Activated T-cell treated with anti-CD3 and anti-CD28 coated beads for 48 hours (primary cell): ENCODE measurements around the gene HSD17B4.
"Not testable (repeated sequence)": the region's sequence is repeated elsewhere in the genome, so short reads cannot be mapped to it uniquely, and the experiment has no call there.

Experiments
- DNase-seq: peaks from one replicate; pipeline ENCODE4 v3.0.0-alpha.2; 2020; ENCODE audit warnings: low read depth

HSD17B4 gene

DNA sequence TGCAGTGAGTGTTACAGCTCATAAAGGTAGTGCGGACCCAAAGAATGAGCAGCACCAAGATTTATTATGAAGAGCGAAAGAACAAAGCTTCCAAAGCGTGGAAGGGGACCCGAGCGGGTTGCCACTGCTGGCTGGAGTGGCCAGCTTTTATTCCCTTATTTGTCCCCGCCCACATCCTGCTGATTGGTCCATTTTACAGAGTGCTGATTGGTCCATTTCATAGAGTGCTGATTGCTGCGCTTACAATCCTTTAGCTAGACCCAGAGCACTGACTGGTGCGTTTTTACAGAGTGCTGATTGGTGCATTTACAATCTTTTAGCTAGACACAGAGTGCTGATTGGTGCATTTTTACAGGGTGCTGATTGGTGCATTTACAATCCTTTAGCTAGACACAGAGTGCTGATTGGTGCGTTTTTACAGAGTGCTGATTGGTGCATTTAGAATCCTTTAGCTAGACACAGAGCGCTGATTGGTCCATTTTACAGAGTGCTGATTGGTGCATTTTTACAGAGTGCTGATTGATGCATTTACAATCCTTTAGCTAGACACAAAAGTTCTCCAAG lies 19.5 kb upstream of the HSD17B4 start:
- DNase-seq = not testable (repeated sequence)

DNA sequence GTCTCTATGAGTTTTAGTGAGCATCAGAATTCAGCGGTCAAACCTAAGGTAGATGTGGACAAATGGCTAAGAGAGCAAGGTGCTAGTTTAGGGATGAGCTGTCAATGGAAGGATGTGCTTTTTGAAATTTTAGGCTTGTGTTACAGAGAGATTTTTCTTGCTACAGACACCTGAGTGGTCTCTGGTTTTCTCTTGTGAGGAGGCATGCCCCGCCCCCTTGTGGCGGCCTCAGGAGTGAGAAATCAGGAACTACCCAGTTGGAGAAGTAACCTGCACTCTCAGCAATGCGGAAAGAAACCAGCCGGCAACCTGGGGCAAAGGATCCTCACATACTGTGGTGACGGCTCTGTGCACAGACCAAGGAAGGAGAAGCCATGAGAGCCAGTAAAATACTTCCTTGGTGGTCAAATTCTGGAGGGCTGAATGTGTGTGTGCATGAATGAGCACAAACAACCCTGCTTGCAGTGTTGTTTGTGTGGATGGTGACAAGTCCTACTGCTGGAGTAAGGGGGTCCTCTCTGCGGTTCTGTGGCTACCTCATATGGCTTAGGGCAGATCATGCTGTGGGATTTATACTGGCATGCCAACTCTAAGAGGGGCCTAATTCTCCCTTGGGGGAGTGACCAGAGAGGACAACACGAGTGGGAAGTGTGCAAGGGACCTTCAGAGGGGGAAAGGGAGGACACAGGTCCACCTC lies 16.7 kb upstream of the HSD17B4 start:
- peak; percentile 68 for DNase-seq

- not testable (repeated sequence) for DNase-seq
These were observed 14.3 kb upstream of the HSD17B4 start for GRCh38 chr5:119437785-119438586.

DNA sequence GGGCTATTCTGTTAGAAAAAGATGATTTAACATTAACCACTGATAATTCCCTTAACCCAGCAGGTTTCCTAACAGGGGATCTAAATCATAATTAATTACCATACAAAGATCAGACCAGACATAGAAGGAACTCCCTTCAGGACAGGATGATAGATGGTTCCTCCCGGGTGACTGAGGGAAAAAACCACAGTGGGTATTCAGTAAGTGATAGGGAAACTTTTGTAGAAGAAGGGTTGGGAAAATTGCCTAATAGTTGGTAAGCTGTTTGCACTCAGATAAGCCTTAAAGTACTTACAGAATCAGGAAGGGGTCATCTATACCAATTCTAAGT lies 13.7 kb upstream of the HSD17B4 start:
- DNase-seq = not testable (repeated sequence)

DNA sequence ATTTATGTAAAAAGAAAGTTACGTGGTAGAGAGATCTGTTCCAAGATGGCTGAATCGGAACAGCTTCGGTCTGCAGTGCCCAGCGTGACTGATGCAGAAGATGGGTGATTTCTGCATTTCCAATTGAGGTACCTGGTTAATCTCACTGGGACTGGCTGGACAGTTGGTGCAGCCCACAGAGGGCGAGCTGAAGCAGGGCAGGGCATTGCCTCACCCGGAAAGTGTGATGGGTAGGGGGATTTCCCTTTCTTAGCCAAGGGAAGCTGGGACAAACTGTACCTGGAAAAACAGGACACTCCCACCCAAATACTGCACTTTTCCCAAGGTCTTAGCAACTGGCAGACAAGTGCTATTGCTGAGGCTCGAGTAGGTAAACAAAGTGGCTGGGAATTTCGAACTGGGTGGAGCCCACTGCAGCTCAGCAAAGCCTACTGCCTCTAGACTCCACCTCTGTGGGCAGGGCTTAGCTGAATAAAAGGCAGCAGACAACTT lies 13.1 kb upstream of the HSD17B4 start:
- no peak for DNase-seq

DNA sequence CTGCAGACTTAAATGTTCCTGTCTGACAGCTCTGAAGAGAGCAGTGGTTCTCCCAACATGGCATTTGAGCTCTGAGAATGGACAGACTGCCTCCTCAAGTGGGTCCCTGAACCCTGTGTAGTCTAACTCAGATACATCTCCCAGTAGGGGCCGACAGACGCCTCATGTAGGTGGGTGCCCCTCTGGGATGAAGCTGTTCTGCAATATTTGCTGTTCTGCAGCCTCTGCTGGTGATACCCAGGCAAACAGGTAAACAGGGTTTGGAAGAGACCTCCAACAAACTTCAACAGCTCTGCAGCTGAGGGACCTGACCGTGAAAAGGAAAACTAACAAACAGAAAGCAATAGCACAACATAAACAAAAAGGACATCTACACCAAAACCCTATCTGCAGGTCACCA lies 12.7 kb upstream of the HSD17B4 start:
- DNase-seq = not testable (repeated sequence)

- DNase-seq = not testable (repeated sequence)
These were observed 7.7 kb upstream of the HSD17B4 start for GRCh38 chr5:119444643-119445042.

GRCh38 chr5:119445544-119445943 lies 6.8 kb upstream of the HSD17B4 start:
- DNase-seq = no peak

GRCh38 chr5:119449882-119450281 lies 2.4 kb upstream of the HSD17B4 start:
- DNase-seq = no peak

- DNase-seq = not testable (repeated sequence)
These were observed 1.7 kb upstream of the HSD17B4 start for GRCh38 chr5:119450627-119451026.

DNA sequence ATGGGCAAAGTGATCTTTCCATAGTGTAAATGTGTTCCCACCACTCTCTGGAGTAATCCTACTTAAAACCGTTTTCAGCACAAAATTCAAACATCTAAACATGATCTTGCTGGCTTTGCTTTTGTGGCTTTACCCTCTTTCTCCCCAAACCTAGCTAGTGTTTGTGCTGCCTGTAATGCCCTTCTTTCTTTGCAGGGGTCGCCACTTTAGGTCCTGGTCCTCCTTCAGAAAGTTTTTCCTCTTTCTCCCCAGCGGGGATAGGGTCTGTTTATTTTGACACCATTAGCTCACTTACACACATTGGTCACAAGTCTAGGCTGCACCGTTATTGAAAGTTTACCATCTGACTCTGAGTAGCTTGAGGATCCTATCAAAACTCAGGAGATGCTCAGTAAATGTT lies 736 bp upstream of the HSD17B4 start:
- DNase-seq = no peak

GRCh38 chr5:119452060-119452372 lies 281 bp upstream of the HSD17B4 start:
- DNase-seq = no peak

GRCh38 chr5:119453040-119453373 lies 710 bp downstream of the HSD17B4 start:
- no peak for DNase-seq

DNA sequence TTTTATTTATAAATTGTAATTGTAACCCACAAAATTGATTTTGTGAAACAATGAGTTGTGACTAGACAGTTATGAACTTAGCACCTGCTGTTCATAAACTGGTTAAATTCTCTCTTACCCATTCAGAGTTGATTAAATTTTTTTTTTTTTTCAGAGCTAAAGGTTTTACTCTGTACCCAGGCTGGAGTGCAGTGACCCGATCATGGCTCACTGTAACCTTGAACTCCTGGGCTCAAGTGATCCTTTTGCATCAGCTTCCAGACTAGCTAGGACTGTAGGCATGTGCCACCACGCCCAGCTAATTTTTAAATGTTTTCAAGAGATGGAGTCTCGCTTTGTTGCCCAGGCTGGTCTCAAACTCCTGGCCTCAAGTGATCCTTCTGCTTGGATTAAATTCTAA lies 1.9 kb downstream of the HSD17B4 start:
- no peak for DNase-seq

GRCh38 chr5:119458911-119459632 lies 6.8 kb downstream of the HSD17B4 start:
- DNase-seq = no peak

DNA sequence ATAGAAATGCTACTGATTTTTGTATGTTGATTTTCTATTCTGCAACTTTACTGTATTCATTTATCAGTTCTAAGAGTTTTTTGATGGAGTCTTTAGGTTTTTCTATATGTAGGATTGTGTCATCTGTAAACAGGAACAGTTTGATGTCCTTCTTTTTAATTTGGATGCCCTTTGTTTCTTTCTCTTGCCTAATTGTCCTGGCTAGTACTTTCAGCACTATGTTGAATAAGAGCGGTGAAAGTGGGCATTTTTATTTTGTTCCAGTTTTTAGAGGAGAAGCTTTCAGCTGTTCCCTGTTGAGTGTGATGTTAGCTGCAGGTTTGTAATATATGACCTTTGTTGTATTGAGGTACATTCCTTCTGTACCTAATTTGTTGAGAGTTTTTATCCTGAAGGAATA lies 13.3 kb downstream of the HSD17B4 start:
- DNase-seq = no peak

DNA sequence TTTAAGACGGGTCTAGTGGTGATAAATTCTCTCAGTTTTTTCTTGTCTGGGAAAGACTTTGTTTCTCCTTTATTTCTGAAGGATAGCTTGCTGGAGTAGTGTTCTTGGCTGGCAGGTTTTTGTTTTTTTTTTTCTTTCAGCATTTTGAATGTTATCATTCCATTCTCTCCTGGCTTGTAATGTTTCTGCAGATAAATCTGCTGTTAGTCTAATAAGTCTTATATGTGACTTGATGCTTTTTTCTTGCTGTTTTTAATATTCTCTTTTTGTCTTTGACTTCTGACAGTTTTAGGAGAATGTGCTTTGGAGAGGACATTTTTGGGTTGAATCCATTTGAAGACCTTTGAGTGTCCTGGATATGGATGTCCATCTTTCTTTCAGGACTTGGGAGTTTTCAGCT lies 16.0 kb downstream of the HSD17B4 start:
- DNase-seq = no peak

DNA sequence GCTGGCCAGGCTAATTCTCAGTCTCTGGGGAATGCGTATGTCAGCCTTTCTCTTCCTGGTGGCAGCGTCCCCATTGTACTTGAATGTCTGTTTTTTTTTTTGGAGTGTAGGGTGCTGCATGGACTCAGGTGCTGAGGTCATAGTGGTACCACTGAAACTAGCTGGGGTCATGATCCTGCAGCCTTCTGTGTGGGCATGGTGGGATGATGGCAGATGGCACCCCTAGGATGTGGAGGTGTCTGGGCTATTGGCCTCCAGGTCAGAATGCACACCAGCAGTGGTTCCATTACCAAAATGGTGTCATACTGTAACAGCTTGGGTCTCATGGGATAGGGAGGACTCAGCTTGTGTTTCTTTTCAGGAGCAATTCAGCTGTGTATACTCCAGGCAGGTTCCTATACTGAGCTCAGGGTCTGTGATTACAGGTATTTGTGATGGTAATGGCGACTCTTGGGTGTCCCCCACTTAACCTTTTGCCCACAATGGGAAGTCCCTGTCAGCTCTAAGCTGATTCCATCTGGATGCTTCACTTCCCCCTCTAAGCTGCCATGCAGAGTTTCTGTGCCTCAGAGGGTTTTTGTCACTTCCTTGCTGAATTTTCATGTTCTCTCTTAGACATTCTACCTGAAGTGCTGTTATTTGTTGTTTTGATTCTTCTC lies 17.9 kb downstream of the HSD17B4 start:
- DNase-seq = no peak

- no peak for DNase-seq
These were observed 18.7 kb downstream of the HSD17B4 start for GRCh38 chr5:119470851-119471451.

DNA sequence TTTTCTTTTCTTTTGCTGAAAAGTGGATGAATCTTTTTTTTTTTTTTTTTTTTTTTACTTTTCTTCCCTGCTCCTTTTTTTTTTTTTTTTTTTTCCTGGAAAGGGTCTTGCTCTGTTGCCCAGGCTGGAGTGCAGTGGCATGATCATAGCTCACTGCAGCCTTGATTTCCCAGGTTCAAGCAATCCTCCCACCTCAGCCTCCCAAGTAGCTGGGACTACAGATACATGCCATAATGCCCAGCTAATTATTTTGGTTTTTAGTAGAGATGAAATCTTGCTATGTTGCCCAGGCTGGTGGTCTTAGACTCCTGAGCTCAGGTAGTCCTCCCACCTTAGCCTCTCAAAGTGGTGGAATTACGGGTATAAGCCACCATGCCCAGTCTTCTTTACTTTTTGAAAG lies 20.9 kb downstream of the HSD17B4 start:
- no peak for DNase-seq

DNA sequence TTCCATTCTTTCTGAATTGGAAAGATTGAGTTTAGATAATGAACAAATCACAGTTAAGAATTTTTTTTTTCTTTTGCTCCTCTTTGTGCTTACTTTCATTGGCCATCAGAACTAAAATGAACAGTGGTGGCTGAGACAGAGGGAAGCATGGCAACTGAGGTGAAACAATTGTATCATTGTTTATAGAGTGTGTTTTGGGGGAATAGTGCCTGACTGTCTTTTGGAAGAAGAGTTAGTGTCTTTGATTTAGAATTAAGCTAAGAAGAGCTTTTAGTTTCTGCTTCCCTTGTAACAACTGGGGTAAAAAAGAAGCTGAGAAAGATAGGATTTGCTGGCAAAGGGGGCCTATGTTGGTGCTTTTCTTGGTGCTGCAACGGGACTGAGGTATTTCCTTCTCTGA lies 24.0 kb downstream of the HSD17B4 start:
- no peak for DNase-seq

- no peak for DNase-seq
These were observed 26.5 kb downstream of the HSD17B4 start for GRCh38 chr5:119478781-119479180.
